Pons (tissue), 1 donor: Measurements from ENCODE around the gene ZBP1.

ENCODE experiments used
- DNase-seq: peaks from one replicate; pipeline ENCODE4 v3.0.0-alpha.2; 2016; ENCODE audit warnings: low spot score

ZBP1 gene

GRCh38 chr20:57598491-57598890 is 21.7 kb downstream of the ZBP1 start:
- DNase-seq, result no peak

GRCh38 chr20:57598060-57598459 is 22.2 kb downstream of the ZBP1 start:
- DNase-seq, result no peak

- no peak for DNase-seq
These were observed 23.0 kb downstream of the ZBP1 start for GRCh38 chr20:57596998-57597939.

GRCh38 chr20:57596358-57596757 is 23.9 kb downstream of the ZBP1 start:
- no peak for DNase-seq

- no peak for DNase-seq
These were observed 24.9 kb downstream of the ZBP1 start for GRCh38 chr20:57595041-57596030.

- no peak for DNase-seq
These were observed 25.9 kb downstream of the ZBP1 start for GRCh38 chr20:57594092-57594951.

- no peak for DNase-seq
These were observed 26.9 kb downstream of the ZBP1 start for GRCh38 chr20:57593134-57593886.

- DNase-seq, result no peak
These were observed 27.7 kb downstream of the ZBP1 start for GRCh38 chr20:57592263-57593092.

- no peak for DNase-seq
These were observed 28.7 kb downstream of the ZBP1 start for GRCh38 chr20:57591289-57592229.

- DNase-seq, result no peak
These were observed 29.5 kb downstream of the ZBP1 start for GRCh38 chr20:57590485-57591288.

GRCh38 chr20:57589728-57590484 is 30.3 kb downstream of the ZBP1 start:
- DNase-seq, result no peak

GRCh38 chr20:57589123-57589727 is 31.0 kb downstream of the ZBP1 start:
- no peak for DNase-seq

- no peak for DNase-seq
These were observed 31.6 kb downstream of the ZBP1 start for GRCh38 chr20:57588596-57588995.

- no peak for DNase-seq
These were observed 32.2 kb downstream of the ZBP1 start for GRCh38 chr20:57587989-57588377.

- no peak for DNase-seq
These were observed 32.8 kb downstream of the ZBP1 start for GRCh38 chr20:57587278-57587988.

- no peak for DNase-seq
These were observed 33.3 kb downstream of the ZBP1 start for GRCh38 chr20:57586943-57587277.
